WERI-Rb-1 (cell line): Measurements from ENCODE around the gene GRID1.

Experiments used
- DNase-seq: peaks from one replicate; pipeline ENCODE4 v3.0.0-alpha.2; 2020
- H3K27ac ChIP-seq: fragments of 250-450 bp; sonication (Bioruptor Pico); 2 replicates; pipeline ENCODE4 v1.5.1; 2020; ENCODE audit warnings: mild to moderate bottlenecking, moderate library complexity
- H3K27me3 ChIP-seq: fragments of 250-450 bp; sonication (Bioruptor Pico); 2 replicates; pipeline ENCODE4 v1.5.1; 2021; ENCODE audit warnings: mild to moderate bottlenecking, low read depth, moderate library complexity; ENCODE audit not compliant: insufficient read depth, severe bottlenecking
- H3K36me3 ChIP-seq: fragments of 250-450 bp; sonication (Bioruptor Pico); 2 replicates; pipeline ENCODE4 v1.5.1; 2020; ENCODE audit warnings: mild to moderate bottlenecking, moderate library complexity
- H3K4me3 ChIP-seq: 2 replicates; pipeline ENCODE4 v1.5.1; 2011; ENCODE audit warnings: low read depth, mild to moderate bottlenecking, control low read depth, low read length
- H3K9me3 ChIP-seq: fragments of 250-450 bp; sonication (Bioruptor Pico); 2 replicates; pipeline ENCODE4 v1.5.1; 2021; ENCODE audit warnings: mild to moderate bottlenecking, moderate library complexity; ENCODE audit not compliant: severe bottlenecking
- CTCF ChIP-seq: IDR thresholded peaks from 2 replicates; pipeline ENCODE4 v1.5.1; 2011; ENCODE audit warnings: low read depth, mild to moderate bottlenecking, control low read depth, inconsistent platforms, low read length

GRID1 gene

GRCh38 chr10:86401588-86402282, 35.1 kb upstream of the GRID1 start:
- Histone ChIP-seq H3K4me3 (peak overlapping the region; percentile 83), H3K9me3 (no peaks in the 10 kb centered on the region), H3K27me3 (no peaks in the 10 kb centered on the region), H3K27ac (no peak overlapping the region; the same call in 1 of the 2 replicates), H3K36me3 (no peaks in the 10 kb centered on the region)
- no peak for DNase-seq
- no peak for TF ChIP-seq CTCF

- peak; percentile 43 for TF ChIP-seq CTCF
- Histone ChIP-seq H3K9me3 (no peaks in the 10 kb centered on the region), H3K27ac (peak overlapping the region; percentile 75), H3K4me3 (peak overlapping the region; percentile 83), H3K36me3 (no peaks in the 10 kb centered on the region), H3K27me3 (no peaks in the 10 kb centered on the region)
- DNase-seq = peak; percentile 72
Measured at GRCh38 chr10:86400705-86401587, 34.4 kb upstream of the GRID1 start.

GRCh38 chr10:86399879-86400704, 33.5 kb upstream of the GRID1 start:
- TF ChIP-seq CTCF = peak; percentile 95
- DNase-seq = peak; percentile 98
- H3K27ac ChIP-seq = peak overlapping the region; percentile 75

GRCh38 chr10:86399514-86399878, 32.9 kb upstream of the GRID1 start:
- TF ChIP-seq CTCF = no peak
- Histone ChIP-seq H3K27ac (no peak overlapping the region), H3K4me3 (no peak overlapping the region), H3K36me3 (no peaks in the 10 kb centered on the region), H3K9me3 (no peaks in the 10 kb centered on the region), H3K27me3 (no peaks in the 10 kb centered on the region)
- no peak for DNase-seq

More at GRCh38 chr10:86399879-86400704, 33.5 kb upstream of the GRID1 start:
- no peaks in the 10 kb centered on the region for H3K27me3 ChIP-seq
- peak overlapping the region; percentile 83 for H3K4me3 ChIP-seq
- no peaks in the 10 kb centered on the region for H3K36me3 ChIP-seq
- H3K9me3 ChIP-seq = no peaks in the 10 kb centered on the region

- Histone ChIP-seq H3K4me3 (no peak overlapping the region), H3K27ac (no peak overlapping the region), H3K27me3 (no peaks in the 10 kb centered on the region), H3K36me3 (no peaks in the 10 kb centered on the region), H3K9me3 (no peaks in the 10 kb centered on the region)
- DNase-seq = no peak
- no peak for TF ChIP-seq CTCF
Measured at GRCh38 chr10:86397120-86397519, 30.5 kb upstream of the GRID1 start.
